KMS-11 (cell line): ENCODE data around the gene FBXO22.
"Not testable (repeated sequence)": the region's sequence is repeated elsewhere in the genome, so short reads cannot be mapped to it uniquely, and the experiment has no call there.

Source experiments
- H2AFZ ChIP-seq: fragments of 200-600 bp; sonication (generic); 2 replicates; pipeline ENCODE4 v1.6.1; 2016; ENCODE audit warnings: antibody characterized with exemption, mixed run types, low read depth
- H3K27ac ChIP-seq: fragments of 200-600 bp; sonication (generic); 2 replicates; pipeline ENCODE4 v1.6.1; 2016; ENCODE audit warnings: mild to moderate bottlenecking, mixed run types
- H3K27me3 ChIP-seq: fragments of 200-600 bp; sonication (generic); 2 replicates; pipeline ENCODE4 v1.6.1; 2017; ENCODE audit warnings: mild to moderate bottlenecking, low read depth, mixed run types, moderate library complexity; ENCODE audit not compliant: insufficient read depth
- H3K36me3 ChIP-seq: fragments of 200-600 bp; sonication (generic); 2 replicates; pipeline ENCODE4 v1.6.1; 2017; ENCODE audit warnings: mild to moderate bottlenecking, mixed run types; ENCODE audit not compliant: insufficient read depth
- H3K4me1 ChIP-seq: fragments of 200-600 bp; sonication (generic); 2 replicates; pipeline ENCODE4 v1.6.1; 2016; ENCODE audit warnings: mild to moderate bottlenecking, low read depth, mixed run types; ENCODE audit not compliant: poor library complexity, severe bottlenecking
- H3K4me2 ChIP-seq: fragments of 200-600 bp; sonication (generic); 2 replicates; pipeline ENCODE4 v1.7.0; 2016; ENCODE audit warnings: mild to moderate bottlenecking, mixed run types
- H3K4me3 ChIP-seq: fragments of 200-600 bp; sonication (generic); IDR thresholded peaks from 2 replicates; pipeline ENCODE4 v1.6.1; 2017; ENCODE audit warnings: low read depth, low read length, mixed read lengths; ENCODE audit not compliant: insufficient read depth
- H3K79me2 ChIP-seq: fragments of 200-600 bp; sonication (generic); 2 replicates; pipeline ENCODE4 v1.6.1; 2016; ENCODE audit warnings: low read depth, mixed run types; ENCODE audit not compliant: insufficient read depth
- H3K9ac ChIP-seq: fragments of 200-600 bp; sonication (generic); 2 replicates; pipeline ENCODE4 v1.6.1; 2016; ENCODE audit warnings: mild to moderate bottlenecking, mixed run types
- H4K20me1 ChIP-seq: fragments of 200-600 bp; sonication (generic); 2 replicates; pipeline ENCODE4 v1.6.1; 2016; ENCODE audit warnings: mild to moderate bottlenecking, mixed run types; ENCODE audit not compliant: insufficient read depth
- TF ChIP-seq, protein P1 (sequence below): fragments of 200-600 bp; sonication (generic); conservative IDR thresholded peaks from 2 replicates; pipeline ENCODE4 v1.6.1; 2017; ENCODE audit warnings: low read depth, mild to moderate bottlenecking, antibody characterized with exemption, low read length, moderate library complexity, mixed read lengths

Gene FBXO22

DNA sequence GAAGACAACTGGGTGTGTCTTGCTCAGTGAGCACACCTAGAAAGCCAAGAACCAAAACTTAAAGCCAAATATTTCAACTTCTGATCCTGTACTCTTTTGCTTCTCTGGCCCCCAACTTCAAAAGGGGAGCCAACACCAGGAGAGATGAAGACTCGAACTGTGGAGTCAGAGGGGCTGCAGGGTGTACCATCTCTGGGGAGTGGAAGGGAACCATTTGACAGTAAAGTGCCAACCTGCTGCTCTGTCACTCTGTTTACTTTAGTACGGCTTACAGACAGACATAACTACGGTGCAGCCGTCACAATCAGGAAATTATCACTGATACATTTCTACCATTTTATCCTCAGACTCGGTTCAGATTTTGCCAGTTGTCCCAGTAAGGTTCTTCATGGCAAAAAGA is 1.6 kb downstream of the FBXO22 start:
- Histone ChIP-seq H3K27me3 (no peaks in the 10 kb centered on the region), H3K4me2 (peak overlapping the region; percentile 45; the same call in 1 of the 2 replicates), H3K27ac (no peak overlapping the region), H3K36me3 (no peaks in the 10 kb centered on the region), H3K9ac (no peak overlapping the region), H3K79me2 (peaks cover 15% of the 10 kb centered on the region; the same call in 1 of the 2 replicates), H2AFZ (no peak overlapping the region), H3K4me3 (no peak overlapping the region), H4K20me1 (no peaks in the 10 kb centered on the region), H3K4me1 (peaks cover 14% of the 10 kb centered on the region)
- TF ChIP-seq, protein P1, sequence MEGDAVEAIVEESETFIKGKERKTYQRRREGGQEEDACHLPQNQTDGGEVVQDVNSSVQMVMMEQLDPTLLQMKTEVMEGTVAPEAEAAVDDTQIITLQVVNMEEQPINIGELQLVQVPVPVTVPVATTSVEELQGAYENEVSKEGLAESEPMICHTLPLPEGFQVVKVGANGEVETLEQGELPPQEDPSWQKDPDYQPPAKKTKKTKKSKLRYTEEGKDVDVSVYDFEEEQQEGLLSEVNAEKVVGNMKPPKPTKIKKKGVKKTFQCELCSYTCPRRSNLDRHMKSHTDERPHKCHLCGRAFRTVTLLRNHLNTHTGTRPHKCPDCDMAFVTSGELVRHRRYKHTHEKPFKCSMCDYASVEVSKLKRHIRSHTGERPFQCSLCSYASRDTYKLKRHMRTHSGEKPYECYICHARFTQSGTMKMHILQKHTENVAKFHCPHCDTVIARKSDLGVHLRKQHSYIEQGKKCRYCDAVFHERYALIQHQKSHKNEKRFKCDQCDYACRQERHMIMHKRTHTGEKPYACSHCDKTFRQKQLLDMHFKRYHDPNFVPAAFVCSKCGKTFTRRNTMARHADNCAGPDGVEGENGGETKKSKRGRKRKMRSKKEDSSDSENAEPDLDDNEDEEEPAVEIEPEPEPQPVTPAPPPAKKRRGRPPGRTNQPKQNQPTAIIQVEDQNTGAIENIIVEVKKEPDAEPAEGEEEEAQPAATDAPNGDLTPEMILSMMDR = no peak

DNA sequence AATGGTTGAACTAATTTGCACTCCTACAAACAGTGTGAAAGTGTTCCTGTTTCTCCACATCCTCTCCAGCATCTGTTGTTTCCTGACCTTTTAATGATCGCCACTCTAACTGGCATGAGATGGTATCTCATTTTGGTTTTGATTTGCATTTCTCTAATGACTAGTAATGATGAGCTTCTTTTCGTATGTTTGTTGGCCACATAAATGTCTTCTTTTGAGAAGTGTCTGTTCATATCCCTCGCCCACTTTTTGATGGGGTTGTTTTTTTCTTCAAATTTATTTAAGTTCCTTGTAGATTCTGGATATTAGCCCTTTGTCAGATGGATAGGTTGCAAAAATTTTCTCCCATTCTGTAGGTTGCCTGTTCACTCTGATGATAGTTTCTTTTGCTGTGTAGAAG is 6.7 kb downstream of the FBXO22 start:
- H3K9ac ChIP-seq, H3K27me3 ChIP-seq, H3K36me3 ChIP-seq, H3K4me1 ChIP-seq, H2AFZ ChIP-seq, H3K27ac ChIP-seq, H3K4me3 ChIP-seq, H4K20me1 ChIP-seq, H3K4me2 ChIP-seq: not testable (repeated sequence)
- H3K79me2 ChIP-seq = peaks cover 36% of the 10 kb centered on the region; the same call in 1 of the 2 replicates

DNA sequence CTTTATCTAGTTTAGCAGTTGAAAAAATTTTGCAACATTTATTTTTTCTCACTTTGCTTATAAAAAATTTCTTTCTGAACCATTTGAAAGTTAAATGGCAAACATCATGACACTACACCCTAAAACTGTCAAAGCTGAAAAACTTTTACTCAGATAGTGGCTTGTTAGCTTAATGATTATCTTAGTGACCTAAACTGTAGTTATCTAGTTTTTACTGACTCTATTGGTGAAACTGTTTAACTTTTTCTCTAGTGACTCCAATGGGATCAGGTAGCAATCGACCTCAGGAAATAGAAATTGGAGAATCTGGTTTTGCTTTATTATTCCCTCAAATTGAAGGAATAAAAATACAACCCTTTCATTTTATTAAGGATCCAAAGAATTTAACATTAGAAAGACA is 13.3 kb downstream of the FBXO22 start:
- Histone ChIP-seq H3K36me3 (no peaks in the 10 kb centered on the region; the same call in 1 of the 2 replicates), H3K4me1 (peaks cover 40% of the 10 kb centered on the region)

DNA sequence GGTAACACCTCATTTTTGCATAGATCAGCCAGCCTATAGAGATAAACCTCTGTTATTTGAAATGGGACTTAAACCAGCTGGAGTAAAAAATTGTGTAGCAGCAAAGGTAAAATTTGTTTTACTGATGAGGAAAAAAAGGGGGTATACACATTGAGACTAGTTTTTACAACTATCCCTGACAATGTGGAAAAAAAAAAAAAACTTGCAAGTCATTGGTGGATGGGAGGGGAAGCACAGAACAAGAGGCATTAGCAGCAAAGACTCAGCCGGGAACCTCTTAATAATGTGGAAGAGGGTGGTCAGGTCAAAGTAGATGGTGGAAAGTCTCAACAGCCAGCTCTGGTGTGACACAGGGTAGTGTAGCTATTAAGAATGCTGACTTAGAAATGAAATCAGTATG is 14.5 kb downstream of the FBXO22 start:
- Histone ChIP-seq H3K36me3 (no peaks in the 10 kb centered on the region; the same call in 1 of the 2 replicates), H3K9ac (no peak overlapping the region), H3K79me2 (peaks cover 2% of the 10 kb centered on the region; the same call in 1 of the 2 replicates)

More for the DNA sequence above, 13.3 kb downstream of the FBXO22 start:
- H4K20me1 ChIP-seq = no peaks in the 10 kb centered on the region
- H3K79me2 ChIP-seq = peaks cover 13% of the 10 kb centered on the region; the same call in 1 of the 2 replicates
- TF ChIP-seq, protein P1 = no peak
- no peak overlapping the region for H3K4me2 ChIP-seq
- H3K4me3 ChIP-seq = no peak overlapping the region
- no peaks in the 10 kb centered on the region for H3K27me3 ChIP-seq
- no peak overlapping the region for H3K27ac ChIP-seq
- H3K9ac ChIP-seq = no peak overlapping the region
- H2AFZ ChIP-seq = no peak overlapping the region

DNA sequence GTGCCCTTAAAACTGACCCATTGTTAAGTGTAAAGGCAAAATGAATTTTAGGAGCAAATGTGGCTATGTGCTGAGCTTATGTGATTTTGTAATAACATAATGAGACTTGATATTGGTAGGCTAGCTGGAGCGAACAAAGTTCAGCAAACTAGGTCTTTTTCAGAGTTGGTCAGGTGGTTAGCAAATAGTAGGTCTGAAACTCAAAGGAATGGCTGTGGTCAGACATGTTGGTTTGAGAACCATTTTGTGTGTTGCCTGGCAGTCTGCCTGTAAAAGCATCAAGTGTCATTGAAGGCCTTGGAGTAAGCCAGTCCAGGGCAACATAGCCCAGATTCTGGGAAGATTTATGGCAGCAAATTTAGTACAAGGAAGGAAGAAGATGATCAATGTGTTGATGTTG is 16.4 kb downstream of the FBXO22 start:
- Histone ChIP-seq H3K36me3 (no peaks in the 10 kb centered on the region; the same call in 1 of the 2 replicates), H3K27ac (peak overlapping the region; percentile 52; the same call in 1 of the 2 replicates), H3K4me3 (no peak overlapping the region), H3K4me2 (peak overlapping the region; percentile 86), H3K9ac (no peak overlapping the region; the same call in 1 of the 2 replicates), H4K20me1 (no peaks in the 10 kb centered on the region), H2AFZ (0 out of 2 replicates have a peak overlapping the region, but pooled peaks have one; percentile 26), H3K79me2 (no peaks in the 10 kb centered on the region), H3K4me1 (peaks cover 51% of the 10 kb centered on the region), H3K27me3 (no peaks in the 10 kb centered on the region)
- TF ChIP-seq, protein P1 = no peak

More for the DNA sequence above, 14.5 kb downstream of the FBXO22 start:
- Histone ChIP-seq H3K4me3 (no peak overlapping the region), H2AFZ (no peak overlapping the region), H3K4me2 (no peak overlapping the region), H4K20me1 (no peaks in the 10 kb centered on the region), H3K27ac (no peak overlapping the region), H3K27me3 (no peaks in the 10 kb centered on the region), H3K4me1 (peaks cover 44% of the 10 kb centered on the region)
- TF ChIP-seq, protein P1 = no peak
